ENCODE measurements around the gene STK33. TPM values are rescaled to one million over a fixed set of nuclear protein-coding genes. Genes with fewer than 3 reads are reported as not detected.

The STK33 gene
- total RNA-seq, 1 donor from 2014 or later = 14.9 TPM

DNA sequence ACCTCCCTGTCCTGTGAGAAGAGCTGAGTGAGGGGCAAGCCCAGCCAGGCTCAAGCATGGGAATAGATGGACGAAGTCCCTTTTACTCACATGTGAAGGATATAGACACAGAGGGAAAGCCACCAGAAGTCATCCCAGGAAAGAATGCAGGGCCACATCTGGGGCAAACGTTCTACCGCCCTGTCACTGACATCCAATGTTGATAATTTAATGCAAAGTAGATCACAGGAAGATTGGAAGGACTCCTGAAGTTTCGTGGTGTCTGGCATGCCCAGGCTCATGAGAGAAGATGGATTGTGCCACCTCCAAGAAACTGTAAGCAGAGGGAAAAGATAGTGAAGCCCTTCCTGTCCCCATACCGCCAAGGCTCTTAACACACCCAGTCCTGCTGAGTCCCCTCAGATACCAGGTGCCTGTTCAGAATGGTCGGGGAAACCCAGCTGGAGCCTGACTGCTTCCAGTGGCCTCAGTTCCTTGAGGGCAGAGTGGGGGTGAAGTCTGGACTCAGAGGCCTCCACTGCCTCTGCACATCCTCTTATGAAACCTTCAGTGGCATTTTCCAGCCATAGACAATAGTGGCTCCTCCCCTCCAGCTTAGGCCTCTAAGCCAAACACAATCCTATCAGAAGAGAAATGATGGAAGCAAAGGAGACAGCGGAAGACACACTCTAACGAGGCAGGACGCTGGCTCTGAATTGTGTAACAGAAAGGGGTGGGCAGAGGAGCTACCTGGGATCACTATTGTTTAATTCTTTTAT lies 7.5 kb upstream of the STK33 start:
- Histone ChIP-seq H3K36me3 (ENCODE audit: control insufficient read depth, insufficient read depth, low read length) (no peaks in the 10 kb centered on the region), H3K4me3 (ENCODE audit: low read depth, low read length) (no peak overlapping the region), H3K27me3 (ENCODE audit: control insufficient read depth, insufficient read depth, low read length) (no peaks in the 10 kb centered on the region)
- DNase-seq (ENCODE audit: low read depth) = no peak
- TF ChIP-seq CTCF (IDR thresholded peaks at IDR 0.05; ENCODE audit: insufficient read depth, low read length, poor library complexity, severe bottlenecking) = no peak

DNA sequence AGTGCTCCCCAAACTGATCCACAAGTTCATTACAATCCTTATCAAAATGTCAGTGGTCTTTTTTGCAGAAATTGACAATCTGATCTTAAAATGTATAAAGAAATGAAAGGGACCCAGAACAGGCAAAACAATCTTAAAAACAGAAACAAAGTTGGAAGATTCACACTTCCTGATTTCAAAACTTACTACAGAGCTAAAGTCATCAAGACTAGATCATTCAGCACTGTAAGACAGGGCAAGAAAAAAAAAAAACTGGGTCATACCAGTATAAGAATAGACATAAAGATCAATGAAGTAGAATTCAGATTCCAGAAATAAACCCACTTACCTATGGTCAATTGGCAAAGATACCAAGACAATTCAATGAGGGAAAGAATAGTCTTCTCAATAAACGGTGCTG lies 4.5 kb upstream of the STK33 start:
- Histone ChIP-seq H3K27me3 (ENCODE audit: control insufficient read depth, insufficient read depth, low read length) (no peaks in the 10 kb centered on the region), H3K4me3 (ENCODE audit: low read depth, low read length) (no peak overlapping the region), H3K36me3 (ENCODE audit: control insufficient read depth, insufficient read depth, low read length) (no peaks in the 10 kb centered on the region)
- no peak for TF ChIP-seq CTCF (IDR thresholded peaks at IDR 0.05; ENCODE audit: insufficient read depth, low read length, poor library complexity, severe bottlenecking)
- DNase-seq (ENCODE audit: low read depth) = no peak

DNA sequence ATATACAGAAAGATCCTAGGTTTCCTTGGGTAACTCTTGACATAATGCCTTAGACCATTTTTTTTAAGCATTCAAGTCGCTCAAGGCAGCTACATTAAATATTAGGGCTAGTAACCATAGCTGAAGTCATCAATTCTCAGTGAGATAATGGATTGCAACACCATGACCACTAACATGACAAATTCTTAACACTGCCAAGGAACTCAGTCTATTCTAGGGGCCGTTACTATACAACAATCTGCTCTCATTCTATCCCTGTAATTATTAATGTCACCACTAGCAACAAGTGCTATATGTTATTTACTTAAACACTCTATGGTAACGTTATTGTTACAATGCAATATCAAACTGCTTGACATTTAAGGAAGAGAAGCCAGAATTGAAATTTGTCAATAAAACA lies 3.2 kb upstream of the STK33 start:
- no peaks in the 10 kb centered on the region for H3K36me3 ChIP-seq (ENCODE audit: control insufficient read depth, insufficient read depth, low read length)
- H3K27me3 ChIP-seq (ENCODE audit: control insufficient read depth, insufficient read depth, low read length) = no peaks in the 10 kb centered on the region
- H3K4me3 ChIP-seq (ENCODE audit: low read depth, low read length) = no peak overlapping the region
- DNase-seq (ENCODE audit: low read depth) = no peak
- TF ChIP-seq CTCF (IDR thresholded peaks at IDR 0.05; ENCODE audit: insufficient read depth, low read length, poor library complexity, severe bottlenecking) = no peak

DNA sequence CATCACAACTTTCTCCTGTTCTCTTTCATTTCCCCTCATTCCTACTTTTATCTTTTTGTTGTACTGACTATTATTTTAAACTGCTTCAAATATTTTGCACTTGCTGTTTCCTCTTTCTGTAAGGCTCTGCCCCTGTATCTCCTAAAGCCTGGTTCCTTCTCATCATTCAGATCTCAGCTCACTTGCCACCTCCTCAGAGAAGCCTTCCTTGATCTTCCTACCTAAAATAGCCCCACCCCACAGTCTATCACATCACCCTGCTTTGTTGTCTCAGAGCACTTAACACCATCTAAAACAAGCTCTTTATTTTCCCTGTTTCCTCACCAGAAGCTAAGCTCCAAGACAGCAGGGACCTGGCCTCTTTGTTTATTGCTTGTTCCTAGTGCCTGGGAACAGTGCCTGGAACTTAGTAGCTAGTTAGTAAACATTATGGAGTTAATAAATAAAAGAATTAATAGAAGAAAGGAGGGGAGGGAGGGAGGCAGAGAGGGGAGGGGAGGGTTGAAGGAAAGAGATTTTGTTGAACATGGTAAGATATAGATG lies 2.5 kb upstream of the STK33 start:
- TF ChIP-seq CTCF (IDR thresholded peaks at IDR 0.05; ENCODE audit: insufficient read depth, low read length, poor library complexity, severe bottlenecking) = no peak
- Histone ChIP-seq H3K4me3 (ENCODE audit: low read depth, low read length) (no peak overlapping the region), H3K36me3 (ENCODE audit: control insufficient read depth, insufficient read depth, low read length) (no peaks in the 10 kb centered on the region), H3K27me3 (ENCODE audit: control insufficient read depth, insufficient read depth, low read length) (no peaks in the 10 kb centered on the region)
- no peak for DNase-seq (ENCODE audit: low read depth)

- no peak for DNase-seq (ENCODE audit: low read depth)
- Histone ChIP-seq H3K4me3 (ENCODE audit: low read depth, low read length) (peak overlapping the region; percentile 80), H3K27me3 (ENCODE audit: control insufficient read depth, insufficient read depth, low read length) (no peaks in the 10 kb centered on the region), H3K36me3 (ENCODE audit: control insufficient read depth, insufficient read depth, low read length) (no peaks in the 10 kb centered on the region)
- no peak for TF ChIP-seq CTCF (IDR thresholded peaks at IDR 0.05; ENCODE audit: insufficient read depth, low read length, poor library complexity, severe bottlenecking)
Observed at GRCh38 chr11:8593455-8593854, 573 bp downstream of the STK33 start.

DNA sequence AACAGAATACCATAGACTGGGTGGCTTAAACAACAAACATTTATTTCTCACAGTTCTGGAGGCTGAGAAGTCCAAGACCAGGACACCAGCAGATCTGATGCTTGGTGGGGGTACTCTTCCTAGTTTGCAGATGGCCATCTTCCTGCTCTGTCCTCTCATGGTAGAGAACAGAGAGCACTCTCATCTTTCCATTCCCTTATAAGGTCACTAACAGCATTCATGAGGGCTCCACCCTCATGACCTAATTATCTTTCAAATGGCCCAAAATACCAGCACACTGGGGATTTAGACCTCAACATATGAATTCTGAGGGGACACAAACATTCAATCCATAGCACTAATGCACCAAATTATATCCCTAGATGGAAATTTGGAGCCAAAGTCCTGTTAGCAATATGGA lies 6.1 kb downstream of the STK33 start:
- no peak for DNase-seq (ENCODE audit: low read depth)

More for the DNA sequence above, 6.1 kb downstream of the STK33 start:
- Histone ChIP-seq H3K36me3 (ENCODE audit: control insufficient read depth, insufficient read depth, low read length) (no peaks in the 10 kb centered on the region), H3K27me3 (ENCODE audit: control insufficient read depth, insufficient read depth, low read length) (no peaks in the 10 kb centered on the region), H3K4me3 (ENCODE audit: low read depth, low read length) (no peak overlapping the region)
- TF ChIP-seq CTCF (IDR thresholded peaks at IDR 0.05; ENCODE audit: insufficient read depth, low read length, poor library complexity, severe bottlenecking) = no peak
